Measurements from ENCODE around the gene KCNK2. TPM values are rescaled to one million over a fixed set of nuclear protein-coding genes. Genes with fewer than 3 reads are reported as not detected.
A peak's percentile ranks its signal among the peaks of the same experiment; 100 is the strongest.
"Not testable (repeated sequence)": the region's sequence is repeated elsewhere in the genome, so short reads cannot be mapped to it uniquely, and the experiment has no call there.

The KCNK2 gene
- total RNA-seq, 1 donor from 2014 or later = 1.1 TPM

DNA sequence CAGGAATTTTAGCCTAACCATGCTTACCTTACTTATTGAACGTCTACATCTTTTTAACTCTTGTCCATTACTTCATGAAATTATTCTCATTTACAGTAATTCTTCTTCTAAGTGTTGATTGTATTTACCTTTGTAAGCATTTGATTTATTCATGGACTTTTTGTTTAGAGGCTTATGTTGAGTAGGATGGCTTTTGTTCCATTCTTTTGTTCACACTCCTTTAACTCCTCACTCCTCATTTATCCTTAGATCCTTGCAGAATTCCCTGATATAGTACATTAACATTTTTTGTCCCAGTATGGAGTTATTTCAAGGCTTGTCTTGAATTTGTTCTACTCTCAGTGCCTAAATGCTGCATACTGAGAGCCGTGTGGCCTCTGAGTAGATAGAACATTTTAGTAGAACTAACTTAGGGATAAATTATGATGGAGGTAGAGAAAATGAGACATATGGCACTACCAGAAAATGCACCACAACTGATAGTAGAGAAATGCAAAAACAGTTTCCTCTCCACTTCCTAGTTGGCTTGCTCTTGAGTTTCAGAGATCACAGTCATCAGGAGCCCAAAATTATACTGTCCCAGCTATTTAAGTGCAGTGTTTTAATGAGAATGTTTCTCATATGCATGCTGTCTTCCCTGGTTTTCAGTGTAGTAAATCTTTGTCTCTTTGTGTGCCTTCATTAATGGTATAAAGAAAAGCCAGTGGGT, 69.5 kb downstream of the KCNK2 start:
- Histone ChIP-seq H3K27me3 (no peaks in the 10 kb centered on the region), H3K36me3 (no peaks in the 10 kb centered on the region), H3F3A (ENCODE audit: low read depth) (no peaks in the 10 kb centered on the region), H3K9ac (no peak overlapping the region), H3K27ac (no peak overlapping the region), H3K9me3 (ENCODE audit: low read depth) (no peaks in the 10 kb centered on the region), H3K79me2 (ENCODE audit: low read depth) (no peaks in the 10 kb centered on the region), H4K20me1 (ENCODE audit: low read depth) (no peaks in the 10 kb centered on the region), H3K4me1 (peaks cover 8% of the 10 kb centered on the region), H3K4me3 (no peak overlapping the region), H3K4me2 (peak overlapping the region; percentile 15), H2AFZ (replicated peaks) (peak overlapping the region; percentile 13)
- Mint-ChIP-seq H3K27ac (no peak overlapping the region), H3K27me3 (ENCODE audit: insufficient read depth, low read depth) (no peaks in the 10 kb centered on the region), H3K36me3 (no peaks in the 10 kb centered on the region), H3K4me1 (no peaks in the 10 kb centered on the region), H3K4me3 (no peak overlapping the region), H3K9me3 (no peaks in the 10 kb centered on the region)
- no peak for TF ChIP-seq EZH2 (IDR thresholded peaks at IDR 0.05)
- no peak for TF ChIP-seq EZH2phosphoT487 (IDR thresholded peaks at IDR 0.05)
- no peak for TF ChIP-seq CTCF (IDR thresholded peaks at IDR 0.05)
- peak; percentile 6 for DNase-seq (ENCODE audit: low spot score)

GRCh38 chr1:215156232-215156631, 73.7 kb downstream of the KCNK2 start:
- no peaks in the 10 kb centered on the region for H3K9me3 ChIP-seq (ENCODE audit: low read depth)
- no peaks in the 10 kb centered on the region for H3F3A ChIP-seq (ENCODE audit: low read depth)
- no peak overlapping the region for H3K4me2 ChIP-seq
- no peaks in the 10 kb centered on the region for H3K36me3 Mint-ChIP-seq
- H3K4me3 Mint-ChIP-seq = no peak overlapping the region
- no peak for DNase-seq (ENCODE audit: low spot score)
- H3K36me3 ChIP-seq = no peaks in the 10 kb centered on the region
- no peaks in the 10 kb centered on the region for H4K20me1 ChIP-seq (ENCODE audit: low read depth)
- H3K27ac Mint-ChIP-seq = no peak overlapping the region
- H3K27me3 ChIP-seq = no peaks in the 10 kb centered on the region
- TF ChIP-seq EZH2phosphoT487 (IDR thresholded peaks at IDR 0.05) = no peak
- TF ChIP-seq CTCF (IDR thresholded peaks at IDR 0.05) = no peak
- H3K27ac ChIP-seq = no peak overlapping the region
- no peaks in the 10 kb centered on the region for H3K4me1 Mint-ChIP-seq
- H3K9ac ChIP-seq = no peak overlapping the region
- no peaks in the 10 kb centered on the region for H3K27me3 Mint-ChIP-seq (ENCODE audit: insufficient read depth, low read depth)
- H3K4me3 ChIP-seq = no peak overlapping the region
- no peaks in the 10 kb centered on the region for H3K79me2 ChIP-seq (ENCODE audit: low read depth)
- H2AFZ ChIP-seq (replicated peaks) = no peak overlapping the region
- H3K9me3 Mint-ChIP-seq = no peaks in the 10 kb centered on the region
- peaks cover 8% of the 10 kb centered on the region for H3K4me1 ChIP-seq

DNA sequence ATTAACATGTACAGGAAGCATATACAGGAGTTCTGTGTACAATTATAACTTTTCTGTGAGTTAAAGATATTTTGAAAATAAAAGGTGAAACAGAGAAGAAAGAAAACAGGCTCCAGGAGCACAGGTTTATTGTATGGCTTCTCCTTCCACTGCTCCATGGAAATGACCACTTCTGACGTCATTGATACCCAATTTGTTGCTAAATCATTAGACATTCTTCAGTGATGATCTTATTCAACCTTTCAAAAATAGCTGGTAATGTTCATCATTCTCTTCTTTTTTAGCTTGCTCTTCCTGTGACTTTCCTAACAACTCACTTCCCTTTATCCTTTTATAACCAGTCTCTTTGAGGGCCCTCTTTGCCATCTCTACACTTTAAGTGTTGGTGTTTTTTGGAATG, 77.8 kb downstream of the KCNK2 start:
- no peaks in the 10 kb centered on the region for H3K4me1 Mint-ChIP-seq
- Histone ChIP-seq H3F3A (ENCODE audit: low read depth) (no peaks in the 10 kb centered on the region), H4K20me1 (ENCODE audit: low read depth) (no peaks in the 10 kb centered on the region), H2AFZ (replicated peaks) (no peak overlapping the region), H3K4me1 (no peaks in the 10 kb centered on the region), H3K4me3 (no peak overlapping the region), H3K79me2 (ENCODE audit: low read depth) (no peaks in the 10 kb centered on the region), H3K9ac (no peak overlapping the region), H3K27me3 (no peaks in the 10 kb centered on the region), H3K9me3 (ENCODE audit: low read depth) (no peaks in the 10 kb centered on the region), H3K36me3 (no peaks in the 10 kb centered on the region), H3K27ac (no peak overlapping the region), H3K4me2 (no peak overlapping the region)
- H3K4me3 Mint-ChIP-seq = no peak overlapping the region
- no peaks in the 10 kb centered on the region for H3K27me3 Mint-ChIP-seq (ENCODE audit: insufficient read depth, low read depth)
- no peak overlapping the region for H3K27ac Mint-ChIP-seq
- TF ChIP-seq EZH2 (IDR thresholded peaks at IDR 0.05) = no peak
- no peak for DNase-seq (ENCODE audit: low spot score)
- H3K9me3 Mint-ChIP-seq = peaks cover 2% of the 10 kb centered on the region
- H3K36me3 Mint-ChIP-seq = no peaks in the 10 kb centered on the region

GRCh38 chr1:215163144-215163543, 80.6 kb downstream of the KCNK2 start:
- not testable (repeated sequence) for H4K20me1 ChIP-seq (ENCODE audit: low read depth); H3K79me2 ChIP-seq (ENCODE audit: low read depth); H3K27me3 Mint-ChIP-seq (ENCODE audit: insufficient read depth, low read depth); H3K27ac ChIP-seq; H3K9me3 Mint-ChIP-seq; H3K9me3 ChIP-seq (ENCODE audit: low read depth); H3K4me1 ChIP-seq; H3K4me2 ChIP-seq; DNase-seq (ENCODE audit: low spot score); H3K4me3 Mint-ChIP-seq; H3K27me3 ChIP-seq; H3K36me3 ChIP-seq; H3K4me3 ChIP-seq; H3K27ac Mint-ChIP-seq; H3K9ac ChIP-seq; H3K4me1 Mint-ChIP-seq; H3K36me3 Mint-ChIP-seq; H2AFZ ChIP-seq (replicated peaks); H3F3A ChIP-seq (ENCODE audit: low read depth)

Measured in neural progenitor cell (in vitro differentiated cells).